HG03039 (cell line): Measurements from ENCODE around the gene TANGO2.

Experiments
- ATAC-seq: cut with Tn5 transposase; IDR thresholded peaks from one replicate; pipeline ENCODE4 v1.9.1; 2021; ENCODE audit warnings: mild to moderate bottlenecking, moderate library complexity; ENCODE audit not compliant: unreplicated experiment

Gene TANGO2

GRCh38 chr22:20039683-20040325 lies 18.9 kb downstream of the TANGO2 start:
- no peak for ATAC-seq

- no peak for ATAC-seq
Measured at GRCh38 chr22:20040327-20041200, 19.7 kb downstream of the TANGO2 start.

GRCh38 chr22:20043057-20043996 lies 22.4 kb downstream of the TANGO2 start:
- ATAC-seq, result no peak

GRCh38 chr22:20043997-20044342 lies 23.1 kb downstream of the TANGO2 start:
- ATAC-seq, result no peak

- ATAC-seq, result no peak
Measured at GRCh38 chr22:20044495-20045151, 23.7 kb downstream of the TANGO2 start.

GRCh38 chr22:20046730-20047129 lies 25.8 kb downstream of the TANGO2 start:
- no peak for ATAC-seq

- ATAC-seq, result no peak
Measured at GRCh38 chr22:20051927-20052308, 31.0 kb downstream of the TANGO2 start.

- ATAC-seq, result no peak
Measured at GRCh38 chr22:20052309-20053259, 31.7 kb downstream of the TANGO2 start.

GRCh38 chr22:20053407-20054033 lies 32.6 kb downstream of the TANGO2 start:
- no peak for ATAC-seq

GRCh38 chr22:20054034-20054427 lies 33.1 kb downstream of the TANGO2 start:
- no peak for ATAC-seq

GRCh38 chr22:20054485-20054884 lies 33.6 kb downstream of the TANGO2 start:
- no peak for ATAC-seq

GRCh38 chr22:20055144-20055543 lies 34.2 kb downstream of the TANGO2 start:
- ATAC-seq, result no peak

- ATAC-seq, result no peak
Measured at GRCh38 chr22:20055654-20056053, 34.7 kb downstream of the TANGO2 start.

- ATAC-seq, result no peak
Measured at GRCh38 chr22:20056161-20056560, 35.3 kb downstream of the TANGO2 start.

GRCh38 chr22:20056696-20057386 lies 35.9 kb downstream of the TANGO2 start:
- ATAC-seq, result no peak

GRCh38 chr22:20057596-20058268 lies 36.8 kb downstream of the TANGO2 start:
- no peak for ATAC-seq

- ATAC-seq, result no peak
Measured at GRCh38 chr22:20058989-20059770, 38.3 kb downstream of the TANGO2 start.
